ENCODE data around the gene GULP1. TPM values are rescaled to one million over a fixed set of nuclear protein-coding genes. Genes with fewer than 3 reads are reported as not detected.

GULP1 gene
- total RNA-seq, 1 experiment from 2014 or later, result 76.0 TPM

GRCh38 chr2:188265315-188265714 lies 26.4 kb upstream of the GULP1 start:
- no peaks in the 10 kb centered on the region for H3K4me1 ChIP-seq (ENCODE audit: control insufficient read depth in 1 of 2, insufficient read depth in 2 of 2, low read length in 2 of 2)
- H3K79me2 ChIP-seq (ENCODE audit: insufficient read depth, low read length), result no peaks in the 10 kb centered on the region
- RAD21 ChIA-PET (ENCODE audit: low non-redundant PET in 1 of 2, low total read pairs in 2 of 2, uncharacterized antibody in 2 of 2, unreplicated experiment in 2 of 2), result no interaction called here
- no peak overlapping the region for H3K4me3 ChIP-seq (replicated peaks in 1 of 2; ENCODE audit: low read depth in 1 of 2, low read length in 2 of 2)
- H3K27ac ChIP-seq (ENCODE audit: low read depth, low read length), result no peak overlapping the region
- no peaks in the 10 kb centered on the region for H3K27me3 ChIP-seq (ENCODE audit: insufficient read depth, low read length)
- DNase-seq (ENCODE audit: low read depth, low spot score) (no peak), ATAC-seq (no peak)
- POLR2A ChIA-PET, result interaction anchor here (1.1 kb wide), 1 partner anchor 19 kb away, joined by 3 read pairs; no protein-coding TSS in a partner anchor
- no peaks in the 10 kb centered on the region for H3K9me2 ChIP-seq (ENCODE audit: insufficient read depth)
- no peak overlapping the region for H3K9ac ChIP-seq (ENCODE audit: low read length)
- intact Hi-C loops (cut with micrococcal nuclease), result no loop called here
- CTCF ChIA-PET, result no interaction called here
- H3K9me3 ChIP-seq (ENCODE audit: control insufficient read depth in 1 of 2, insufficient read depth in 1 of 2, low read depth in 1 of 2, low read length in 2 of 2), result peaks cover 4 to 7% of the 10 kb centered on the region in 2 experiments; a peak in 1 of 4 replicates
- no peak for TF ChIP-seq POLR2A (IDR thresholded peaks at IDR 0.05; ENCODE audit: borderline replicate concordance, extremely low read depth, insufficient read depth, insufficient read length)
- TF ChIP-seq ZNF274 (IDR thresholded peaks at IDR 0.05; ENCODE audit: low read depth, low read length), result no peak
- TF ChIP-seq CEBPB (IDR thresholded peaks at IDR 0.05; ENCODE audit: low read depth), result no peak
- TF ChIP-seq ATF3 (IDR thresholded peaks at IDR 0.05), result no peak
- TF ChIP-seq RAD21 (IDR thresholded peaks at IDR 0.05; ENCODE audit: low read depth), result no peak
- no peak for TF ChIP-seq CBX3 (IDR thresholded peaks at IDR 0.05; ENCODE audit: low read depth)
- TF ChIP-seq MAX (IDR thresholded peaks at IDR 0.05), result no peak
- TF ChIP-seq SP1 (IDR thresholded peaks at IDR 0.05; ENCODE audit: low read depth), result no peak
- TF ChIP-seq EZH2phosphoT487 (IDR thresholded peaks at IDR 0.05; ENCODE audit: borderline replicate concordance), result no peak
- TF ChIP-seq YY1 (IDR thresholded peaks at IDR 0.05; ENCODE audit: extremely low read depth, insufficient replicate concordance, low read depth, low read length), result no peak
- no peak for TF ChIP-seq CTCF (IDR thresholded peaks at IDR 0.05 in 2 of 3, conservative IDR thresholded peaks at IDR 0.05 in 1 of 3; ENCODE audit: borderline replicate concordance in 1 of 3, insufficient read depth in 1 of 3, low read depth in 2 of 3, low read length in 2 of 3)
- no peaks in the 10 kb centered on the region for H3K36me3 ChIP-seq (ENCODE audit: control insufficient read depth in 1 of 2, insufficient read depth in 2 of 2, low read length in 2 of 2)
- no TSS peak for BruUV-seq (replicated peaks)
- H4K20me1 ChIP-seq (ENCODE audit: insufficient read depth), result no peaks in the 10 kb centered on the region
- no peak overlapping the region for H3K4me2 ChIP-seq (ENCODE audit: low read length)
- H2AFZ ChIP-seq (ENCODE audit: low read depth, low read length, poor library complexity, severe bottlenecking), result no peak overlapping the region
